Thymus (tissue), 11 donors: ENCODE measurements around the gene TGFBR3L. TPM values are rescaled to one million over a fixed set of nuclear protein-coding genes. Genes with fewer than 3 reads are reported as not detected.

ENCODE experiments used
- DNase-seq, 9 donors: peaks; one replicate each; pipeline ENCODE4 v3.0.0-alpha.2; 2013; ENCODE audit warnings: low spot score in 9 of 9, low read depth in 6 of 9, missing footprints in 1 of 9
- H3K27ac ChIP-seq, 2 donors: one replicate each; pipeline ENCODE4 v1.5.1; 2013; ENCODE audit warnings: control low read depth in 1 of 2, low read depth in 1 of 2, low read length in 1 of 2, mild to moderate bottlenecking in 1 of 2, moderate library complexity in 1 of 2
- H3K27me3 ChIP-seq, 2 donors: one replicate each; pipeline ENCODE4 v1.5.1; 2013; ENCODE audit warnings: low read length in 1 of 2; ENCODE audit not compliant: control insufficient read depth in 2 of 2, insufficient read depth in 1 of 2
- H3K36me3 ChIP-seq, 2 donors: one replicate each; pipeline ENCODE4 v1.5.1; 2013; ENCODE audit warnings: low read length in 1 of 2, mild to moderate bottlenecking in 1 of 2, moderate library complexity in 1 of 2; ENCODE audit not compliant: control insufficient read depth in 2 of 2, insufficient read depth in 2 of 2
- H3K4me1 ChIP-seq, 2 donors: one replicate each; pipeline ENCODE4 v1.5.1; 2013; ENCODE audit warnings: low read length in 2 of 2; ENCODE audit not compliant: control insufficient read depth in 2 of 2, insufficient read depth in 2 of 2
- H3K4me3 ChIP-seq, 2 donors: one replicate each; pipeline ENCODE4 v1.5.1; 2013; ENCODE audit warnings: low read length in 2 of 2, control low read depth in 1 of 2, mild to moderate bottlenecking in 1 of 2
- H3K9me3 ChIP-seq, 2 donors: one replicate each; pipeline ENCODE4 v1.5.1; 2013; ENCODE audit warnings: low read length in 1 of 2, mild to moderate bottlenecking in 1 of 2; ENCODE audit not compliant: control insufficient read depth in 2 of 2, insufficient read depth in 1 of 2
- WGBS: extraction: QIAGEN DNeasy Blood & Tissue Kit; methylation state at CpG from one replicate; pipeline ENCODE4 v1.1.7; 2013; 5-methylcytosine and 5-hydroxymethylcytosine counted together
- polyA plus RNA-seq: library from polyadenylated mRNA; stranded (reverse); fragments of 200-250 nt; gene quantifications from one replicate; pipeline ENCODE4 v1.2.3, GENCODE V29; 2013
- total RNA-seq: library from RNA; stranded (reverse); fragments of 120-200 nt; gene quantifications from one replicate; pipeline ENCODE4 v1.2.4, GENCODE V29; 2013
- donor health status: healthy.

TGFBR3L gene
- total and polyA plus RNA-seq, 2 donors = 0.05 to 0.19 TPM

DNA sequence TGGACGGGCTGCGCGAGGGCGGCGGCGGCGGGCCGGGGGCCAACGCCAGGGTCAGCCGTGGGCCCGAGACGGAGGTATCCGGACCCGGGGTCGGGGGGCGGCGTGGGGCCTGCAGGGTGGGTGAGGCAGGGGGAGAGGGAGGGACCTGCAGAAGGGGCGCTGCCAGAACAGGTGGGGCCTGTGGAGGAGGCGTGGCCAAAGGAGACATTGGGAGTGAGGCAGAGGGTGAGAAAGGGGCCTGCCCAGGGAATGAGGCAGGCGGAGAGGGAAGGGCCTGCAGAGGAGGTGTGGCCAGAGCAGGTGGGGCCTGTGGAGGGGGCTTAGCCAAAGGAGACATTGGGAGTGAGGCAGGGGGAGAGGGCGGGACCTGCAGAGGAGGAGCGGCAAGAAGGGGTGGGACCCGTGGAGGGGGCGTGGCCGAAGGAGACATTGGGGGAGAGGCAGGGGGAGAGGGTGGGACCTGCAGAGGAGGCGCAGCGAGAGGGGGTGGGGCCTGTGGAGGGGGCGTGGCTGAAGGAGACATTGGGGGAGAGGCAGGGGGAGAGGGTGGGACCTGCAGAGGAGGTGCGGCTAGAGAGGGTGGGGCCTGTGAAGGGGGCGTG lies 44.6 kb upstream of the TGFBR3L start:
- Histone ChIP-seq H3K9me3 (peaks cover 4 to 27% of the 10 kb centered on the region in 2 donors), H3K36me3 (no peaks in the 10 kb centered on the region), H3K4me1 (peaks cover 7 to 50% of the 10 kb centered on the region in 2 donors), H3K27ac (no peak overlapping the region), H3K27me3 (peaks cover 45 to 88% of the 10 kb centered on the region in 2 donors), H3K4me3 (peak overlapping the region in 1 of 2 donors; percentile 48)
- DNase-seq = peak in 2 of 9 donors; percentile 58 to 61
- 23% methylated on average over 30 of the region's 30 CpGs for WGBS

DNA sequence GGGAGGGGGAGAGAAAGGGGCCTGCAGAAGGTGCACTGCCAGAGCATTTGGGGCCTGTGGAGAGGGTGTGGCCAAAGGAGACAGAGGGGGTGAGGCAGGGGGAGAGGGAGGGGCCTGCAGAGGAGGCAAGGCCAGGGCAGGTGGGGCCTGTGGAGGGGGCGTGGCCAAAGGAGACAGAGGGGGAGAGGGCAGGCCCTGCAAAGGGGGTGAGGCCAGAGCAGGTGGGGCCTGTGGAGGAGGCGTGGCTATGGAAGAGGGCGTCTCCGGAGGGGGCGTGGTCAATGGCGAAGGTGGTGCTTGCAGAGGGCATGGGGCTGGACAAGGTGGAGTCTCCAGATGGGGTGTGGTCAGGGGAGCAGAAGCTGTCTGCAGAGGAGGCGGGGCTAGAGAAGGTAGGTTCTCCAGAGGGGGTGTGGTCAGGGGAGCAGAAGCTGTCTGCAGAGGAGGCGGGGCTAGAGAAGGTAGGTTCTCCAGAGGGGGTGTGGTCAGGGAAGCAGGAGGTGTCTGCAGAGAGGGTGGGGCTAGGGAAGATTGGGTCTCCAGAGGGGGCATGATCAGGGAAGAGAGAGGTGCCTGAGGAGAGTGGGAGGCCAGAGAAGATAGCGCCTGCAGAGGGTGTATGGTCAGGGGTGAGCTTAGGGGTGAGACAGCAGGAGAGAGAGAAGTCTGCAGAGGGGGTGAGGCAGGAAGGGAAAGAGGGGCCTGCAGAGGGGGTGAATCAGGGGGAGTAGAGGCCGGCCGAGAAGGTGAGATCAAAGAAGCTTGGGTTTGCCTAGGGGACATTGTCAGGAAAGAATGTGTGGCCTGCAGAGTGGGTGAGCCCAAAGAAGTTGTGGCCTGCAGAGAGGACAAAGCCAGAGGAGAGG lies 43.8 kb upstream of the TGFBR3L start:
- H3K9me3 ChIP-seq = peaks cover 4 to 27% of the 10 kb centered on the region in 2 donors
- peaks cover 7 to 45% of the 10 kb centered on the region in 2 donors for H3K4me1 ChIP-seq
- no peak overlapping the region for H3K4me3 ChIP-seq
- 58% methylated on average over 11 of the region's 11 CpGs for WGBS
- no peak overlapping the region for H3K27ac ChIP-seq
- peak in 2 of 9 donors; percentile 48 to 57 for DNase-seq
- H3K27me3 ChIP-seq = peaks cover 45 to 88% of the 10 kb centered on the region in 2 donors
- no peaks in the 10 kb centered on the region for H3K36me3 ChIP-seq

DNA sequence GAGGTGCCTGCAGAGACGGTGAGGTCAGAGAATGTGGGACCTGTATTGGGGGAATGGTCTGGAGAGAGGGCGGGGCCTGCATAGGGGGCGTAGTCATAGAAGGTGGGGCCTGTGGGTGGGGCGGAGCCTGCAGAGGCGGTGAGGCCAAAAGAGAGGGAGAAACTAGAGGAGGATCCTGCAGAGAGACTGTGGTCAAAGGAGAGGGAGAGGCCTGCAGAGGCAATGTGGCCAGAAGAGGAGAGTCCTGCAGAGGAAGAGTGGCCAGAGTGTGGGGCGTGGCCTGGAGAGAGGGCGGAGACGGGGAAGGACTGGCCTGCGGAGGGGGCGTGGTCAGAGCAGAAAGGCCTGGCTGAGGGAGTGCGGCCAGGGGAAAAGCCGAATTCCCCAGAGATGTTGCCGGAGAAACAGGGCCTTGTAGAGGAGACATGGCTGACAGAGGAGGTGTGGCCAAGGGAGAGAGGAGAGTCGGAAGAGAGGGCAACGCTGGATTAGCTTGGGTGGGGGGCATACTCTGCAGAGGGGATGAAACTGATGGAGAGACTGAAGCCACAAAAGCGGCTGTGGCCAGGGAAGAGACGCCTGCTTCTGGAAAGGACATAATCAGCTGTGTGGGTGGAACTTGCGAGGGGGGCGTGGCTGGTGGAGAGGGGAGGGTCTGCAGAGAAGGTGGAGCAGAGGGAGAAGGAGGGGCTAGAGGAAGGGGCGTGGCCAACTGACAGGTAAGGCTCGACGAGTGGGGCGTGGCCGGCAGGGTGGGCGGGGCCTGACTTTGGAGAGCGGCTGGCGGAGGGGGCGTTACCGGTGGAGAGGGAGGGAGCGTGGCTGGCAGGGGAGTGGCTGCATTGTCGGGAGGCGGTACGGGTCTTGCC lies 43.0 kb upstream of the TGFBR3L start:
- Histone ChIP-seq H3K27ac (no peak overlapping the region), H3K27me3 (peaks cover 45 to 88% of the 10 kb centered on the region in 2 donors), H3K9me3 (peaks cover 4 to 27% of the 10 kb centered on the region in 2 donors), H3K4me1 (peaks cover 7 to 45% of the 10 kb centered on the region in 2 donors), H3K36me3 (no peaks in the 10 kb centered on the region), H3K4me3 (no peak overlapping the region)
- WGBS = 12% methylated on average over 33 of the region's 33 CpGs
- DNase-seq = peak in 3 of 9 donors; percentile 55 to 67 (median 59)

DNA sequence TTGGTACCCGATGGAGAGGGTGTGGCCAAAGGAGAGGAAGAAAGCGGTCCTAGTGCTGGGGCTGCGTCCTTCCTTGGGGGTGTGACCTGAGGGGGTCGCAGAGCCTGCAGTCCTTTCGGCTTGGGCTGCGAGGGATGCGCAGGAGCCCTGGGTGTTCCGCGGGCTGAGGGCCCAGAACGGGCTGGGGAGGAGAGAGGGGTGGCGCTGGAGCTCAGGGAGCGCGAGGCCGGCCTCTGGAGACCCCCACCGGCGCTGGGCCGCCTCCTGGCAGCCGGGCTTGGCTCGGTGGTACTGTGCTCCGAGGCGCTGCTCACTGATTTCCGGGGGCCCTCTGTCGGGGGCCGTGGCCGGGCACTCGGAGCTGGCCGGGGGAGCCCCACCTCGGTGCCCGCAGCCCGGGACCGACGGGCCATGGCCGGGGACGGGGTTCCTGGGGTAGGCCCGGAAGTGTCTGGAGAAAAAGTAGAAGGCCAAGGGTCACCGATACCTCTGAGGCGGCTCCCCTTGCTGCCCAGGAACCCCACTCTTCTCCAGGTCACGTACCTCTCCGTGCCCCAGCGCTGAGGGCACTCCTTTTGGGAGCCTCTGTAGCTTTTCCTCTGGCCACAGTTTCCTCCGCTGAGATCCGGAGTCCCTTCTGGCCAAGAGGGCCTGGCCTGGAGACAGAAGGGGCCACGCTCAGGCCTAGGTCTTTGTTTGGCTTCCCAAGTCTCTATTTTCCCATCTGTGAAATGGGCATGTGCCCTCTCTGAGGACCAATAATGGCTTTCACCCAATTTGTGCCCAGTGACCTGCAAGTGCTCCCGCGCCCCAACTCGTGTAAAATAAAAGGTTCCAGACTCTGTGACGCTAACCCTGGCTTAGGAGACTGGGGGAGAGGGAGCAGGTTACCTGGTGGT lies 42.1 kb upstream of the TGFBR3L start:
- peaks cover 7 to 45% of the 10 kb centered on the region in 2 donors for H3K4me1 ChIP-seq
- no peak for DNase-seq
- no peak overlapping the region for H3K27ac ChIP-seq
- H3K9me3 ChIP-seq = peaks cover 4 to 27% of the 10 kb centered on the region in 2 donors
- H3K36me3 ChIP-seq = no peaks in the 10 kb centered on the region
- H3K4me3 ChIP-seq = no peak overlapping the region
- peaks cover 37 to 84% of the 10 kb centered on the region in 2 donors for H3K27me3 ChIP-seq
- 56% methylated on average over 47 of the region's 47 CpGs for WGBS

DNA sequence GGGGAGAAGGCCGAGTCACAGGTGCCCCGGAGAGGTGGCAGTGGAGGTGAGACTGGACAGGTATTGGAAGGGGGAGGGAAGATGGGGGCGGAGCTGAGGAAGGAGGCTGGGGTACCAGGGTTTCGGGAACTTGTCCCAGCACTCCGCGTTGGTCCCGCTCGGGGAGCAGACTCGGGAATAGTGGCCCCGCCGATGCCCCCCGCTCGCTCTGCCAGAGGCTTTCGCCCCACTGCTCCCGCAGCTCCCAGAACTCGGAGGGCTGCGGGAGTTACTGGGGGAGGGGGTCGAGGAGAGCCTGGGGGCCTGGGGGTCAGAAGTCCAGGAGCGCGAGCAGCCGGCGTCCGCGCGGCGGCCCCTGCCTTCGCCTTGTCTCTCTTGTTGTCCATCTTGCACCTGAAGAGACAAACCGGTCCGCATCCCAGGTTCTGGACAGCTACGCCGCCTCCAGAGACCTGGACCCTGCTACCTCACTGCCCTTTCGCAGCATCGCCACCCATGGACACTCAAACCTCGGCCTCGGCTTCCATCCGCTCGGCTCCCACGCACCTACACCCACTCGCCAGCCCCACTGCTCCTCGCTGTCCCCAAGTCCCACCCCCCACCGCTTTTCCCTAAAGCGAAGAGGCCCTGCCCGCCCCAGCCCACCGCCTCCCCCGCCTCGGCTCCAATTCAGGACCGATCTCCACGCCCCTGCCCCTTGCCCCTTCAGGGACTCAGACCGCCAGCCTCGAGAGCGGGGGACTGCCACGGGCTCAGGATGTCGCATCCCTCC lies 41.1 kb upstream of the TGFBR3L start:
- DNase-seq = no peak
- H3K27me3 ChIP-seq = peaks cover 32 to 76% of the 10 kb centered on the region in 2 donors
- H3K4me3 ChIP-seq = no peak overlapping the region
- H3K4me1 ChIP-seq = peaks cover 7 to 36% of the 10 kb centered on the region in 2 donors
- H3K36me3 ChIP-seq = no peaks in the 10 kb centered on the region
- H3K9me3 ChIP-seq = peaks cover 4 to 25% of the 10 kb centered on the region in 2 donors
- WGBS = 22% methylated on average over 53 of the region's 53 CpGs
- H3K27ac ChIP-seq = no peak overlapping the region

DNA sequence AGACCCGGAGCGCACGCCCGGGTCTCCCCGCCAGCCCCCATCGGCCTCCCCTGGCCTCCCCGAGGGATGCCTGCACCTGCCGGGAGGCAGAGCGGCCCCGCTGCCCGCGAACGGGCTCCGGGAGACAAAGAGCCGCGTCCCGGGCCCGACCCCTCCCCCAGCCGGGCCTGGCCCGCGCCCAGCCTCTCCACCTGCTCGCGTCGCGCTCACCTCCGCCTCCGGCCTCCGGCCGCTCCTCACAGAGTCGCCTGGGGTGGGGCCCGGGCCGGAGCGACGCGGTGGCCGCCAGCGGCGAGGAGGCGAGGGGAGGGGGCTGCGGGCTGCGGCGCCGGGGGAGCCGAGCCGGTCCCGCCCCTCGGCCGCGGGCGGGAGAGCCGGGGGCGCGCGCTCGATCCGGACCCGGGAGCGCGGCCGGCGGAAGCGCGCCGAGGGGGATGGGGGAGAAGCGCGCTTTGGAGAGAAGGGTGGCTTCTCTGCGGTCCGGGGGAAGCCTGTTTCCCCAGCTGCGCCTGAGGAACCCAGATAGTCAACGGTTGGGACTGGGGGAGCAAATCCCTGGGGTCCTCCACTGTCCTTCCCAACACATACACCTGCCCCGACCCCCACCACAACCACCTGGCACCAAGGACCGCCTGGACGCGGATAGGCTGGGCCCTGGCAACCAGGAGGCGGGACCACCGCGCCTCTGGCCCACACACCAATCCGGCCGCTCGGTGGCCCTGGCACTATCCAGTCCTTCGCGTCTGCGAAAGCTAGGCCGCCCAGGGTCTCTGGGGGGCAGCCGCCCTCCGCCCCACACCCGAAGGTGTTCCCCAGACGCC lies 40.3 kb upstream of the TGFBR3L start, which contains the start of gene PRR36:
Gene PRR36 (minus strand): TSS at position 315 of the 821 bp plus-strand sequence. CDS start 701 bp downstream, outside the sequence.
- WGBS = 2% methylated on average over 88 of the region's 88 CpGs
- DNase-seq = peak in 1 of 9 donors; percentile 45
- no peaks in the 10 kb centered on the region for H3K36me3 ChIP-seq
- peak within 1 kb of the TSS; percentile 10 to 39 for H3K4me3 ChIP-seq
- H3K27me3 ChIP-seq = peaks cover 32 to 73% of the 10 kb centered on the region in 2 donors
- H3K4me1 ChIP-seq = peaks cover 7 to 29% of the 10 kb centered on the region in 2 donors
- peaks cover 4 to 25% of the 10 kb centered on the region in 2 donors for H3K9me3 ChIP-seq
- H3K27ac ChIP-seq = no peak within 1 kb of the TSS

DNA sequence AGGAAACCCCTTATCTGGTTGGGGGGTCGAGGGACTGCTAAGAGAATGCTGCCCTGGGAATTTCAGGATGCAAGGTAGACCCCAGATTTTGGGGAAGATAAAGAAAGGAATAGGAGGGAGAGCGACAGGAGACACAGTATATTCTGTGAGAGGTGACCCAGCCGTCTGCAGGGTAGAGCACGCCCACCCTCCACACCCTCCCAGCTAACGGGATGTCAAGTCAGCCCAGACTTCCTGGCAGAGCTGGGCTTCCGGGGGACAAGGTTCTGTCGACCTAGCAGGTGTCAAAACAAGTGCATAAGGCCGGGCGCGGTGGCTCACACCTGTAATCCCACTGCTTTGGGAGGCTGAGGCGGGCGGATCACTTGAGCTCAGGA lies 39.7 kb upstream of the TGFBR3L start:
- peaks cover 5 to 25% of the 10 kb centered on the region in 2 donors for H3K4me1 ChIP-seq
- peaks cover 32 to 74% of the 10 kb centered on the region in 2 donors for H3K27me3 ChIP-seq
- peaks cover 4 to 25% of the 10 kb centered on the region in 2 donors for H3K9me3 ChIP-seq
- no peaks in the 10 kb centered on the region for H3K36me3 ChIP-seq
- DNase-seq = peak in 1 of 9 donors; percentile 29
- H3K4me3 ChIP-seq = peak overlapping the region in 1 of 2 donors; percentile 39
- no peak overlapping the region for H3K27ac ChIP-seq
- WGBS = 27% methylated on average over 12 of the region's 12 CpGs
